GM21381 (cell line): Measurements from ENCODE around the gene ODC1.

Source experiments
- ATAC-seq: cut with Tn5 transposase; IDR thresholded peaks from one replicate; pipeline ENCODE4 v1.9.1; 2021; ENCODE audit warnings: mild to moderate bottlenecking, moderate library complexity; ENCODE audit not compliant: unreplicated experiment

Gene ODC1

GRCh38 chr2:10402653-10403215, 45.4 kb downstream of the ODC1 start:
- no peak for ATAC-seq

DNA sequence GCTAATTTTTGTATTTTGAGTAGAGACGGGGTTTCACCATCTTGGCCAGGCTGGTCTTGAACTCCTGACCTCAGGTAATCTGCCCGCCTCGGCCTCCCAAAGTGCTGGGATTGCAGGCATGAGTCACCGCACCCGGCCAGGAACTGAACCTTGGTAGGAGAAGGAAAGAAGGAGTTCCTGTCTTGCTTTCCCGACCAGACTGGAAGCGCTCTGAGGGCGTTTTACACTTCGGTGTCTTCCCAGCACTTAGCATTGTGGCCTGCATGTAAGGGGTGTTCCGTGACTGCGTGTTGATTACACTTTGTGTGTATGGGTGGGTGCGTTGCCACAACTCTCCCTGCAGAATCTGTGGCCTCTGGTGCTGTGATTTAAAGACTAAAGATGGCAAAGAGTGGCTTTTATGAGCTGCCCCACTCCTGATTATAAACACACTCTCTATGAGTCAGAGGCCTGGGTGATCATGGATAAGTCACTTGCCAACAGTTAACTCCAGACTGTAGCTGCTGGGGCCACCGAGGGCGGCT, 46.0 kb downstream of the ODC1 start:
- no peak for ATAC-seq

DNA sequence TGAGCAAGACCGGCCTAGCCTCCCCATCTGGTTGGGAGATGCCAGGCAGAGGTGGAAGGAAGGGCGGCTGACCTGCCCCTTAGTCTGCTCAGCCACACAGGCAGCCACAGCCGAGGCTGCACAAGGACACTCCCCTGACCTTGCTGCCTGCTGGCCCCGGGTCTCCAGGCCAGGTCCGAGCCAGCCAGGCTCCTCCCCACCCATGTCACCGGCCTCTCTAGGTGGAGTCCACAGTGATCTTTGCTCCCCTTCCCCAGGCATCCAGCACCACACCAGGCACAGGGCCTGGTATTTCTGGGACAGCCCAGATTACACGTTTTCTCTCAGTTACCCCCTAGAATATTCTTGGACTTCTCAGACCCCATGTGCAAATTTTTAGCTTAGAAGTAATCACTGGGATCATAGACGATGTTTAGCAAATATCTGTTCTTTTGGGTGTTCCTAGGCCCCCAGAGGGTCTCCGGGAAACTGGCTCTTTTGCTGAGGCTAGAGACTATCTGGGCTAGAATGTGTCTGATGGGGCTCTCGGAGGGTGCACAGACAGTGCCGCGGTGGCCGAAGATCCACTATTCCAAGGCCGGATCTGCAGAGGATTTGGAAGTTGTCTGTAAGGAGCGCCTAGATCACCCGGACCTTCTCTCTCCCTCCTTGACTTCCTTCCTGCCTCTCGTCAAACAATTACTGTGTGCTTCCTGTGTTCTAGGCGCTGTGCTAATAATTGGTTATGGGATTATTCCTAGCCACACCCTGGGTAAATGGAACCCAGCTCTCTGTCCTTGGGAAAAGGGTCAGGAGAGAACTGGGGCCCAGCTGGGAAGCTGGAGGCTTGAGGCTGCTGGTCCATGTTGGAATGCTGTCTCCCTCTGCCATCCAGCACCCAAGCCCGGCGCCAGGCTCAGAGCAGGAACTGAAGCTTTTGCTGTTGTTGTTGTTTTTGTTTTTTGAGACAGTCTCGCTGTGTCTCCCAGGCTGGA, 46.9 kb downstream of the ODC1 start:
- ATAC-seq: no peak

GRCh38 chr2:10400568-10400977, 47.6 kb downstream of the ODC1 start:
- ATAC-seq: no peak

DNA sequence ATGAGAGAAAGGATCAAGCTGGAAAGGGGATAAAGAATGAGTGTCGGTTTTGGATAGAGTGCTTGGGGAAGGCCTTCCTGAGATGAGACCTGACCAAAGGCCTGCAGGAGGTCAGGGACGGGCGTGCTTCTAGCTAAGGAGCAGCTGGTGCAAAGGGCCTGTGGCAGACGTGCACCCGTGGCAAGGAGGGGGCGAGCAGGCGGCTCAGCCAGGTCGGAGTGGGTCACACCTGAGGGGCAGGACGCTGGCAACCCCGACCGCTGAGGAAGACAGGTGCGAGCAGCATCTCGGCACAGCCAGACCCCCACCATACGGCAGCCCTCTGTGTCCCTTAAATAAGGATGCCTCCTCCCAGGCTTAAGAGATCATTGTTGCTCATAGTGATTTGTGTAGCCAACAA, 48.1 kb downstream of the ODC1 start:
- ATAC-seq: no peak

DNA sequence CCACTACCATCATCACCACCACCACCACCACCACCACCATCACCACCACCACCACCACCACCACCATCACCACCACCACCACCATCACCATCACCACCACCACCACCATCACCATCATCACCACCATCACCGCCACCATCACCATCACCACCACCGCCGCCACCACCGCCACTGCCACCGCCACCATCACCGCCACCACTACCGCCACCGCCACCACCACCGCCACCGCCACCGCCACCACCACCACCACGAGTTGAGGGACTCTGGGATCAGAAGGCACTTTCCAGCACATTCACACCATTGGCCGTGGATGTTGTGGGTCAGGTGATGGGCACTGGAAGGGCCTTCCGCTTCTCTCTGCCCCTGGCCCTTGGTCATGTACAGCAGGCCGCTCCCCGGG, 48.8 kb downstream of the ODC1 start:
- ATAC-seq: no peak

- ATAC-seq: no peak
These were observed 49.6 kb downstream of the ODC1 start for GRCh38 chr2:10398496-10398895.

- ATAC-seq: no peak
These were observed 50.2 kb downstream of the ODC1 start for GRCh38 chr2:10397878-10398277.

DNA sequence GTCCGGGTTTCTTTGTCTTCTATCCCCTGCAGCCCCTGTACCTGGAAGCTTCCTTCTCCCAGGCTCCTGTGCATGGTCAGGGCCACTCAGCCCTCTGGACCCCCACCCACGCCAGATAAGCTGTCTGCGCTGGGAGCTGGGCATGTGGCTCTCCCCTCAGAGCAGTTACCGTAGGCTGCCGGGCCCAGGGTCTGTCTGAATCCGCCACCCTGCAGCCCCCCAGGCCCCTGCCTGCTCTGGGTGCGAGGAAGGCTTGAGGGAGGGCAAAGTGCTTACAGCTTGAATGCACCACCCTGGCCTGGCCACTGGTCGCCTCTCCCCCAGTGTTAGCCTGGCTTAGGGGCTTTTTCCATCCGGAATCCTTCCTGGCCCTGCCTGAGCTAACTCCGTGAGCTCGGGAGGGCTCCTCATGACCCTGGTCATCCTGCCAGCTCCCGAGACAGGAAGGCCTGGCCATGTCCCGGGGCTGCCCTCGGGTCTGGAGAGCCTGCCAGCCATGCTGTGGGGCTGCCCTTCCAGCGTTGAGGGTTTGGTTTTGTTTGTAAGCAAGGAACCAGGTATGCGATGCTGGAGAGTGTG, 50.7 kb downstream of the ODC1 start:
- ATAC-seq: no peak

DNA sequence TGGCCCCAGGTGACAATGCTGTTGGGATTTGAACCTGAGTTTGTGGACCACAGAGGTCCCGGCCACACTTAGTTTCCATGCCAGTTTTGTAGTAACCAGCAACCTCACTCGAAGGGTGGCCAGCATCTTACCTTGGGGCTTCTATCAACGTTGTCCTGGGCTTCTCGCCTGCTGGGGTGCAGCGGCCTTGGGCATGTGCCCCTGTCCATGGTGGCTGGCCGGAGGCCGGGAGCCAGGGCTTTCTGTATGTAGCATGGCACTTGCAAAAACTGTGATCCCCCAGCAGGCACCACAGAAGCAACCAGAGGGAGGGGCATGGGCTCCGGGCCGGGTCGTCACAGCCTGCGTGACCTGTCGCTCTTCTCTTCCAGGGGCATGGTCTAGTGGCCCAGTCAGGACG, 51.7 kb downstream of the ODC1 start:
- ATAC-seq: no peak

- ATAC-seq: no peak
These were observed 52.2 kb downstream of the ODC1 start for GRCh38 chr2:10395893-10396292.

DNA sequence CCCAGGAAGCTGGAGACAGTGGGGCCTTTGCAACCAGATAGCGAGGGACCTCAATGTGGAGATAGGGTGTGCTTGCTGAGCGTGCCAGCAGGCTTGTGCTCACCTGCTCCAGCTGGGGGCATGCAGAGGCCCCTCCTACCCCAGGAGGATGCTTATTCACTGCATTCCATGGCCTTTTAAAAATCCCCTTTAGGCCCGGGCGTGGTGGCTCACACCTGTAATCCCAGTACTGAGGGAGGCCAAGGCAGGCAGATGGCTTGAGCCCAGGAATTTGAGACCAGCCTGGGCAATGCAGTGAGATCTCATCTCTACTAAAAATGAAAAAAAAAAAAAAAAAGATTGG, 54.5 kb downstream of the ODC1 start:
- no peak for ATAC-seq

GRCh38 chr2:10392951-10393639, 55.0 kb downstream of the ODC1 start:
- ATAC-seq: no peak

- ATAC-seq: no peak
These were observed 55.6 kb downstream of the ODC1 start for GRCh38 chr2:10392548-10392947.

GRCh38 chr2:10392100-10392499, 56.0 kb downstream of the ODC1 start:
- ATAC-seq: no peak

GRCh38 chr2:10390369-10390801, 57.7 kb downstream of the ODC1 start:
- ATAC-seq: no peak
